ENCODE data around the gene HSPB2. TPM values are rescaled to one million over a fixed set of nuclear protein-coding genes. Genes with fewer than 3 reads are reported as not detected.

The HSPB2 gene
- total RNA-seq, 6 experiments from 2014 or later: 1.7 to 7.8 (median 5.4) TPM

DNA sequence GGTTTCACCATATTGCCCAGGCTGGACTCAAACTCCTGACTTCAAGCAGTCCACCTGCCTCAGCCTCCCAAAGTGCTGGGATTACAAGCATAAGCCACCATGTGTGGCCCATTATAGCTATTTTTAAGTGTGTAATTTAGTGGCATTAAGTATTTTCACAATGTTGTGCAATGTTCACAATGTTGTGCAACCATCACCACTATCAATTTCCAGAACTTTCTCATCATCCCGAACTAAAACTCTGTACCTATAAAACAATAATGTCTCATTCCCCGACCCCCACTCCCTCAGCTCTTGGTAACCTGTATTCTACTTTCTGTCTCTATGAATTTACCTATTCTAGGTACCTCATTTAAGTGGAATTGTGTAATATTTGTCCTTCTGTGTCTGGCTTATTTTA is 25.7 kb upstream of the HSPB2 start:
- TF ChIP-seq, protein P1, sequence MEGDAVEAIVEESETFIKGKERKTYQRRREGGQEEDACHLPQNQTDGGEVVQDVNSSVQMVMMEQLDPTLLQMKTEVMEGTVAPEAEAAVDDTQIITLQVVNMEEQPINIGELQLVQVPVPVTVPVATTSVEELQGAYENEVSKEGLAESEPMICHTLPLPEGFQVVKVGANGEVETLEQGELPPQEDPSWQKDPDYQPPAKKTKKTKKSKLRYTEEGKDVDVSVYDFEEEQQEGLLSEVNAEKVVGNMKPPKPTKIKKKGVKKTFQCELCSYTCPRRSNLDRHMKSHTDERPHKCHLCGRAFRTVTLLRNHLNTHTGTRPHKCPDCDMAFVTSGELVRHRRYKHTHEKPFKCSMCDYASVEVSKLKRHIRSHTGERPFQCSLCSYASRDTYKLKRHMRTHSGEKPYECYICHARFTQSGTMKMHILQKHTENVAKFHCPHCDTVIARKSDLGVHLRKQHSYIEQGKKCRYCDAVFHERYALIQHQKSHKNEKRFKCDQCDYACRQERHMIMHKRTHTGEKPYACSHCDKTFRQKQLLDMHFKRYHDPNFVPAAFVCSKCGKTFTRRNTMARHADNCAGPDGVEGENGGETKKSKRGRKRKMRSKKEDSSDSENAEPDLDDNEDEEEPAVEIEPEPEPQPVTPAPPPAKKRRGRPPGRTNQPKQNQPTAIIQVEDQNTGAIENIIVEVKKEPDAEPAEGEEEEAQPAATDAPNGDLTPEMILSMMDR (IDR thresholded peaks at IDR 0.05): no peak
- H3K27me3 Mint-ChIP-seq (ENCODE audit: insufficient read depth): peaks cover 10% of the 10 kb centered on the region
- H3K4me3 Mint-ChIP-seq: no peak overlapping the region
- peaks cover 3% of the 10 kb centered on the region for H3K9me3 Mint-ChIP-seq
- no peaks in the 10 kb centered on the region for H3K36me3 Mint-ChIP-seq (ENCODE audit: low read depth)
- H3K27ac Mint-ChIP-seq: no peak overlapping the region
- DNase-seq: no peak
- H3K4me1 Mint-ChIP-seq (ENCODE audit: low read depth): no peaks in the 10 kb centered on the region

DNA sequence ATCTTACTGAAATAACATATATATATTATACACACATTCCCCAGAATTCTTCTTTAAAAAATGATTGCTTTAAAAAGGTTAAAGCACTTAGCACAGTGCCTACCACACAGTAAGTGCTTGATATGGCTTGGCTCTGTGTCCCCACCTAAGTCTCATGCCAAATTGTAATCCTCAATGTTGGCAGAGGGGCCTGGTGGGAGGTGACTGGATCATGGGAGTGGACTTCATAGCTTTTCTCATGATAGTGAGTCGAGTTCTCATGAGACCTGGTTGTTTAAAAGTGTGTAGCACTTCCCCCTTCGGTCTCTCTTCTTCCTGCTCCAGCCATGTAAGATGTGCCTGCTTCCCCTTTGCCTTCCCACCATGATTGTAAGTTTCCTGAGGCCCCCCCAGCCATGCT is 7.1 kb upstream of the HSPB2 start:
- no peak for DNase-seq
- TF ChIP-seq, protein P1 (IDR thresholded peaks at IDR 0.05): no peak
- Mint-ChIP-seq H3K4me3 (no peak overlapping the region), H3K4me1 (ENCODE audit: low read depth) (peaks cover 13% of the 10 kb centered on the region; the same call in 1 of the 2 replicates), H3K27me3 (ENCODE audit: insufficient read depth) (peaks cover 2% of the 10 kb centered on the region), H3K27ac (no peak overlapping the region), H3K36me3 (ENCODE audit: low read depth) (peaks cover 8% of the 10 kb centered on the region; the same call in 1 of the 2 replicates), H3K9me3 (no peaks in the 10 kb centered on the region)

DNA sequence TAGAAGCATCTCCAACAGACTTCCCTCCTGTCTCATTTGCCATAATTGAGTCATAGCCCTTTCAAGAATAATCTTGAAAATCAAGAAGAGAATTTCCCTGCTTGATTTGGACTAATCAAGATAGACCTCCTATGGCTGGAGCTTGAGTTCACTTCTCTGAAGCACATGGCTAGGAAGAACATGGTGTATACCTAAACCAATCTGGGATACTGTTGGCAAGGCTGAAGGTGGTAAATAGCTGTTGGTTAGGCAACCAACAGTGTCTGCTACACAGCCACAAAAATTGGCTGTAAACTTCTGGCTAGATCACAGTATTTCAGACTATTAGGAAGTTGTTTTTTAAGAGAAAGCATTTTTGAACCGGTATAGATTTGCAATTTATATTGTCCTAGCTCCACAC is 5.9 kb upstream of the HSPB2 start:
- Mint-ChIP-seq H3K27me3 (ENCODE audit: insufficient read depth) (peaks cover 4% of the 10 kb centered on the region), H3K4me3 (no peak overlapping the region), H3K36me3 (ENCODE audit: low read depth) (peaks cover 8% of the 10 kb centered on the region; the same call in 1 of the 2 replicates), H3K27ac (no peak overlapping the region), H3K4me1 (ENCODE audit: low read depth) (peaks cover 26% of the 10 kb centered on the region), H3K9me3 (no peaks in the 10 kb centered on the region)
- DNase-seq: no peak
- TF ChIP-seq, protein P1 (IDR thresholded peaks at IDR 0.05): no peak

DNA sequence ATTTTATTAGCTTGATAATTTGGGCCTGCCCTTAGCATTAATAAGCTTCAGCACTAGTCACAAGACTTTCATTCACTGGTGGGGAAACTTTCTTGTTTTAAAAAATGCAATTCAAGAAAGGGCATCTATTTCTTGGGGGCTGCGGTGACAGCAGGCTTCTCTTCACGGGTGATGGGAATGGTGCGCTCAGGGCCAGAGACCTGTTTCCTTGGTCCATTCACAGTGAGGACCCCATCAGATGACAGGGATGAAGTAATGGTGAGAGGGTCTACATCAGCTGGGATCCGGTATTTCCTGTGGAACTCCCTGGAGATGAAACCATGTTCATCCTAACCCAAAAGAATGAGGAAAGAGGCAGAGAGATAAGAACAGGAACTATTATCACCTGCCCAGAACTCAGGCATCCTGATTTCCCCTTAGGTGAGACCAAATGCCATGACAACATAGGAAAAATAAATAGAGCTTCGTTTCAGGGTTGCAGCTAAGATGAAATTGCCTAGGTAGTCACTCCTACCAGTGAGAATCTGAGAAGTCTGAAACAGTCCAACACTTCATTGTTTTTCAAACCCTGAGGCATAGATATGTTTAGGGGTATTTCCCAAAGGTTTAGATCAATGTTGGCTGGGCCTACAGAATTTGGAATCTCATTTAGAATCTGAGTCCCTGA is 3.8 kb upstream of the HSPB2 start:
- no peak overlapping the region for H3K4me3 Mint-ChIP-seq
- TF ChIP-seq, protein P1 (IDR thresholded peaks at IDR 0.05): no peak

DNA sequence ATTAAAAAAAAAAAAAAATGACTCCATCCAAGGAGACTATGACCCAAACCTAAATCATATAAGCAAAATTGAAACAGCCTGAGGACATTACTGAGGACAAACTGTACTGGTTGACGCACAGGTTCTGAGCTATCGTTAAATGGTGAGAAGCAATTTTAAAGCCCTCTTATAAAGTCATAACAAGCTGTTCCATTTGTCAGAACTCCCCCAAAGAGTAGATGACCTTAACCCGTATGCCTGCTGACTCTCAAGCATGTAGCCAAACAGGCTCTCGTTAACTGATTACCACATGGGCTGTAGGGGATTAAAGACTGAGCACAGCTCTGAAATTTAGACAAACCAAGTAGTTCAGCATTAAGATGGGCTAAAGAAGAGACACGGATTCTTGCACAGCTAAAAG is 3.2 kb upstream of the HSPB2 start:
- H3K9me3 Mint-ChIP-seq: no peaks in the 10 kb centered on the region
- H3K27ac Mint-ChIP-seq: no peak overlapping the region
- TF ChIP-seq, protein P1 (IDR thresholded peaks at IDR 0.05): no peak
- H3K4me1 Mint-ChIP-seq (ENCODE audit: low read depth): peaks cover 42% of the 10 kb centered on the region
- DNase-seq: no peak
- peaks cover 8% of the 10 kb centered on the region; the same call in 1 of the 2 replicates for H3K36me3 Mint-ChIP-seq (ENCODE audit: low read depth)
- peaks cover 3% of the 10 kb centered on the region; the same call in 1 of the 2 replicates for H3K27me3 Mint-ChIP-seq (ENCODE audit: insufficient read depth)
- H3K4me3 Mint-ChIP-seq: no peak overlapping the region

More for the DNA sequence above, 3.8 kb upstream of the HSPB2 start:
- no peak overlapping the region for H3K27ac Mint-ChIP-seq
- peaks cover 3% of the 10 kb centered on the region for H3K27me3 Mint-ChIP-seq (ENCODE audit: insufficient read depth)
- peaks cover 8% of the 10 kb centered on the region; the same call in 1 of the 2 replicates for H3K36me3 Mint-ChIP-seq (ENCODE audit: low read depth)
- DNase-seq: no peak
- H3K4me1 Mint-ChIP-seq (ENCODE audit: low read depth): peaks cover 36% of the 10 kb centered on the region
- no peaks in the 10 kb centered on the region for H3K9me3 Mint-ChIP-seq
